GM23338 (cell line): Measurements from ENCODE around the gene MGAT4B. TPM values are rescaled to one million over a fixed set of nuclear protein-coding genes. Genes with fewer than 3 reads are reported as not detected.
"Not testable (repeated sequence)": the region's sequence is repeated elsewhere in the genome, so short reads cannot be mapped to it uniquely, and the experiment has no call there.

ENCODE experiments used
- ATAC-seq: fragments of 200-7000 bp; cut with Tn5 transposase; 3 replicates; pipeline ENCODE4 v1.9.1; 2020
- DNase-seq: peaks from one replicate; pipeline ENCODE4 v3.0.0-alpha.2; 2015; ENCODE audit warnings: low spot score
- H2AFZ ChIP-seq: fragments of 200-600 bp; sonication (generic); 2 replicates; pipeline ENCODE4 v1.8.0; 2016; ENCODE audit warnings: antibody characterized with exemption, mild to moderate bottlenecking, moderate library complexity
- H3F3A ChIP-seq: fragments of 200-600 bp; sonication (generic); replicated peaks from 2 replicates; pipeline ENCODE4 v1.8.0; 2017; ENCODE audit warnings: antibody characterized with exemption, mixed run types, low read depth
- H3K27ac ChIP-seq: fragments of 200-600 bp; sonication (generic); 2 replicates; pipeline ENCODE4 v1.6.1; 2016; ENCODE audit warnings: low read depth
- H3K27me3 ChIP-seq: fragments of 200-600 bp; sonication (generic); 2 replicates; pipeline ENCODE4 v1.8.0; 2016; ENCODE audit warnings: mild to moderate bottlenecking, mixed run types, moderate library complexity; ENCODE audit not compliant: insufficient read depth
- H3K36me3 ChIP-seq: fragments of 200-600 bp; sonication (generic); 2 replicates; pipeline ENCODE4 v1.8.0; 2016; ENCODE audit warnings: mild to moderate bottlenecking; ENCODE audit not compliant: insufficient read depth
- H3K4me1 ChIP-seq: fragments of 200-600 bp; sonication (generic); 2 replicates; pipeline ENCODE4 v1.8.0; 2016; ENCODE audit warnings: mild to moderate bottlenecking, moderate library complexity; ENCODE audit not compliant: insufficient read depth
- H3K4me2 ChIP-seq: fragments of 200-600 bp; sonication (generic); 2 replicates; pipeline ENCODE4 v1.7.1; 2017; ENCODE audit warnings: mixed run types
- H3K4me3 ChIP-seq: fragments of 200-600 bp; sonication (generic); 2 replicates; pipeline ENCODE4 v1.6.1; 2016; ENCODE audit warnings: mixed run types
- H3K79me2 ChIP-seq: fragments of 200-600 bp; sonication (generic); replicated peaks from 2 replicates; pipeline ENCODE4 v1.8.0; 2017; ENCODE audit warnings: mild to moderate bottlenecking; ENCODE audit not compliant: insufficient read depth
- H3K9me2 ChIP-seq: fragments of 200-600 bp; sonication (generic); 2 replicates; pipeline ENCODE4 v1.8.0; 2017; ENCODE audit not compliant: insufficient read depth
- H4K20me1 ChIP-seq: fragments of 200-600 bp; sonication (generic); replicated peaks from 2 replicates; pipeline ENCODE4 v1.8.0; 2017; ENCODE audit warnings: mild to moderate bottlenecking; ENCODE audit not compliant: insufficient read depth
- H3K27ac Mint-ChIP-seq: 2 replicates; pipeline ENCODE4 v1.8.0; 2020; ENCODE audit warnings: inconsistent platforms, mild to moderate bottlenecking, moderate library complexity, mixed read lengths
- H3K27me3 Mint-ChIP-seq: 3 replicates; pipeline ENCODE4 v1.8.0; 2022; ENCODE audit warnings: low read depth, mild to moderate bottlenecking, moderate library complexity, mixed read lengths, inconsistent platforms; ENCODE audit not compliant: insufficient read depth, poor library complexity
- H3K36me3 Mint-ChIP-seq: 3 replicates; pipeline ENCODE4 v1.8.0; 2021; ENCODE audit warnings: low read depth, mild to moderate bottlenecking, inconsistent platforms, moderate library complexity, mixed read lengths
- H3K4me1 Mint-ChIP-seq: 3 replicates; pipeline ENCODE4 v1.8.0; 2020; ENCODE audit warnings: mild to moderate bottlenecking, inconsistent platforms, mixed read lengths
- H3K4me3 Mint-ChIP-seq: 3 replicates; pipeline ENCODE4 v1.8.0; 2021; ENCODE audit warnings: moderate library complexity, mild to moderate bottlenecking, inconsistent platforms, mixed read lengths
- H3K9me3 Mint-ChIP-seq: 3 replicates; pipeline ENCODE4 v1.8.0; 2020; ENCODE audit warnings: moderate library complexity, mild to moderate bottlenecking, inconsistent platforms, mixed read lengths
- CTCF ChIP-seq, 2 experiments: fragments of 200-600 bp in 1 of 2; sonication (generic) in 1 of 2; conservative IDR thresholded peaks; 2 replicates each; pipeline versions ENCODE4 v1.5.1 to v1.6.1; 2016 to 2017; ENCODE audit warnings: antibody characterized with exemption in 2 of 2, low read depth in 2 of 2, mild to moderate bottlenecking in 2 of 2, moderate library complexity in 1 of 2
- ETS1 ChIP-seq: IDR thresholded peaks from 2 replicates; pipeline ENCODE4 v1.6.1; 2016; ENCODE audit warnings: antibody characterized with exemption
- EZH2 ChIP-seq: fragments of 200-600 bp; sonication (generic); IDR thresholded peaks from one replicate; pipeline ENCODE4 v1.8.0; 2017; ENCODE audit warnings: antibody characterized with exemption, mild to moderate bottlenecking, low read depth; ENCODE audit not compliant: unreplicated experiment
- POLR2AphosphoS5 ChIP-seq: IDR thresholded peaks from 2 replicates; pipeline ENCODE4 v1.6.1; 2016; ENCODE audit warnings: antibody characterized with exemption, low read depth
- REST ChIP-seq: IDR thresholded peaks from one replicate; pipeline ENCODE4 v1.6.1; 2018; ENCODE audit warnings: antibody characterized with exemption; ENCODE audit not compliant: unreplicated experiment
- STAT1 ChIP-seq: IDR thresholded peaks from one replicate; pipeline ENCODE4 v1.6.1; 2016; ENCODE audit warnings: antibody characterized with exemption; ENCODE audit not compliant: unreplicated experiment
- polyA plus RNA-seq: library from polyadenylated mRNA; unstranded; fragments of >200 nt; fragmentation: Nextera tagmentation; extraction: Ambion mirVana; gene quantifications from 2 replicates; pipeline ENCODE4 v1.2.1, GENCODE V29; 2016
- total RNA-seq: library from RNA; depleted of rRNA; stranded (reverse); fragments of >200 nt; shearing (Covaris generic); gene quantifications from 2 replicates; pipeline ENCODE4 v1.2.3, GENCODE V29; 2014

Gene MGAT4B
- total and polyA plus RNA-seq, 2 experiments from 2014 or later = 32.3 to 101 TPM

DNA sequence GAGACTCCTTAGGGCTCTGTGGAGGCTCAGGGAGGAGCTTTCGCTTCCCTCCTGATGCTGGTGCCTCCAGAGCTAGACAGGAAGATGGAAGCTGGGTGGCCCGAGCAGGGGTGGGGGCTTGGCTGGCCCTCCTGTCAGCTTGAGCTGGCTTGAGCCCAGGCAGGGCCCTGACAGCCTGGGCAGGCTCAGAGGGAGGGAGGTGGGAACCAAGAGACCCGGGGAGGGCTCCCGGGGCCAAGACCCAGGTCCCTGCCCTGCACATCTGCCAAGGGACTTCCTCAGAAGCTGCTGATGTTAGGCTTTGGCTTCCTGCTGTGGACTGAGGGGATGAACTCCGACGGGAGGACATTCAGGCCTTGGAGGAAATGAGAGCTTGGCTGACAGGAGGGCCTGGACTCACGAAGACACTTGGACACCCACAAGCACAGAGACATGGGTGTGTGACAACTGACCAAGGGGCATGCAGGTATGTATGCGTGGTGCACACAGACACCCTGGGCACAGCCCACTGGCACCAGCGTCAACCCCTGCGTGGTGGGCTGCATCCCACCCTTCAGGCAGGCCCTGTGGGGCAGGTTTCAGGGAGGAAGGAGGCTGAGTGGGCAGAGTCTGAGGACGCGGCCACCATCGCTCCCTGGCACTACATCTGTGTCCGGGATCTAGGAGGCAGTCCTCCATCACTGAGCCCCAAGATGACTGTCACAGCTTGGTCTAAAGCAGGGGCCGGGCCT is 14.6 kb downstream of the MGAT4B start:
- H4K20me1 ChIP-seq = no peaks in the 10 kb centered on the region
- Mint-ChIP-seq H3K27me3 (peaks cover 12% of the 10 kb centered on the region), H3K9me3 (peaks cover 6% of the 10 kb centered on the region; the same call in 2 of the 3 replicates), H3K27ac (no peak overlapping the region), H3K4me3 (no peak overlapping the region), H3K36me3 (peaks cover 9% of the 10 kb centered on the region), H3K4me1 (peaks cover 13% of the 10 kb centered on the region; the same call in 2 of the 3 replicates)
- DNase-seq (no peak), ATAC-seq (no peak)
- no peak for TF ChIP-seq CTCF (conservative IDR thresholded peaks at IDR 0.05; ENCODE audit: low read depth in 2 of 2)
- no peak for TF ChIP-seq EZH2
- no peak for TF ChIP-seq STAT1
- no peak for TF ChIP-seq ETS1
- TF ChIP-seq REST = no peak
- no peak for TF ChIP-seq POLR2AphosphoS5
- H3K79me2 ChIP-seq = no peaks in the 10 kb centered on the region
- H2AFZ ChIP-seq = no peak overlapping the region
- peaks cover 11% of the 10 kb centered on the region; the same call in 1 of the 2 replicates for H3K4me1 ChIP-seq
- H3K27ac ChIP-seq = no peak overlapping the region
- H3K4me2 ChIP-seq = no peak overlapping the region
- H3F3A ChIP-seq = peaks cover 6% of the 10 kb centered on the region
- H3K4me3 ChIP-seq = no peak overlapping the region
- no peaks in the 10 kb centered on the region for H3K27me3 ChIP-seq
- no peaks in the 10 kb centered on the region for H3K36me3 ChIP-seq
- H3K9me2 ChIP-seq = no peaks in the 10 kb centered on the region

DNA sequence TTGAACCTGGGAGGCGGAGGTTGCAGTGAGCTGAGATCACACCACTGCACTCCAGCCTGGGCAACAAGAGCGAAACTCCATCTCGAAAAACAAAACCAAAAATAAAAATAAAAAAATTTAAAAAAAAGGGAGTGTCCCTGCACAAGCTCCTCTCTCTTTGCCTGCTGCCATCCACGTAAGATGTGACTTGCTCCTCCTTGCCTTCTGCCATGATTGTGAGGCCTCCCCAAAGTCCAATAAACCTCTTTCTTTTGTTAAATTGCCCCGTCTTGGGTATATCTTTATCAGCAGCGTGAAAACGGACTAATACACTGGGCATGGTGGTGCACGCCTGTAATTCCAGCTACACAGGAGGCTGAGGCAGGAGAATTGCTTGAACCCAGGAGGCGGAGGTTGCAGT is 17.4 kb downstream of the MGAT4B start:
- H2AFZ ChIP-seq, H3K4me1 ChIP-seq, H3F3A ChIP-seq, H3K4me3 ChIP-seq, H3K36me3 ChIP-seq, H3K4me1 Mint-ChIP-seq, H3K27ac Mint-ChIP-seq, DNase-seq, H3K27ac ChIP-seq, ATAC-seq, H3K27me3 ChIP-seq, H3K4me3 Mint-ChIP-seq, H3K36me3 Mint-ChIP-seq, H4K20me1 ChIP-seq, H3K4me2 ChIP-seq, H3K9me3 Mint-ChIP-seq, H3K27me3 Mint-ChIP-seq, H3K79me2 ChIP-seq, H3K9me2 ChIP-seq: not testable (repeated sequence)
